ENCODE data around the gene CPVL. TPM values are rescaled to one million over a fixed set of nuclear protein-coding genes. Genes with fewer than 3 reads are reported as not detected.

The CPVL gene
- total RNA-seq, 3 donors from 2014 or later (not counting 1 experiment from before 2014, with no cell fraction given): 4.9 to 11.6 (median 9.8) TPM

DNA sequence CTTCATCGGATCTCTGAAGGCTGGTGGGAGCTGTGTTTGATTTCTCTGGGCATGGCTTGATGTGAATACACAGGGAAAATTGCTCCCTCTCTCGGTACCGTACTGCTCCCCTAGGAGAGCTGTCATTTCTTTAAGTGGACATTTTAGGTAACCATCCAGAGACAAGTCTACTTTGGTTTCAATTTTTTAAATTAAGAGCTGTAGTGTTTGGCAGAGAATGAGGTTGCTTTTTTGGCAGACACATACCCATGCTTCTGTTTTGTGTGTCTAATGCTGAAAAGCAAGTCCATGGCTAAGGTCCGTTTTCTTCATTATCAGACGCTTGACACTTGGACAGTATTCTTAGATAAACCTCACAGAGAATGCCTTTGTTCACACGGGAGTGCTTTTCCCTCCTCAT, 127.0 kb downstream of the CPVL start:
- peaks cover 0 to under 1% of the 10 kb centered on the region in 2 donors for H3K9me3 Mint-ChIP-seq
- no peak overlapping the region for H3K27ac ChIP-seq (ENCODE audit: low read length)
- H3K4me3 ChIP-seq (ENCODE audit: low read length): no peak overlapping the region
- no peaks in the 10 kb centered on the region for H3K27me3 ChIP-seq (ENCODE audit: control insufficient read depth, insufficient read depth, low read length)
- 95% methylated on average over 6 of the region's 6 CpGs for WGBS (ENCODE audit: insufficient coverage)
- no peaks in the 10 kb centered on the region for H3K9me3 ChIP-seq (ENCODE audit: control insufficient read depth, insufficient read depth, low read length)
- intact Hi-C loops (cut with micrococcal nuclease): no loop called here
- no peaks in the 10 kb centered on the region for H3K4me1 Mint-ChIP-seq
- no peak overlapping the region for H3K27ac Mint-ChIP-seq
- DNase-seq (no peak), ATAC-seq (no peak)
- no peaks in the 10 kb centered on the region for H3K4me1 ChIP-seq (ENCODE audit: control insufficient read depth, insufficient read depth, low read length)
- H3K36me3 Mint-ChIP-seq: peaks cover 10% of the 10 kb centered on the region
- no peak overlapping the region for H3K4me3 Mint-ChIP-seq
- TF ChIP-seq, protein P1, sequence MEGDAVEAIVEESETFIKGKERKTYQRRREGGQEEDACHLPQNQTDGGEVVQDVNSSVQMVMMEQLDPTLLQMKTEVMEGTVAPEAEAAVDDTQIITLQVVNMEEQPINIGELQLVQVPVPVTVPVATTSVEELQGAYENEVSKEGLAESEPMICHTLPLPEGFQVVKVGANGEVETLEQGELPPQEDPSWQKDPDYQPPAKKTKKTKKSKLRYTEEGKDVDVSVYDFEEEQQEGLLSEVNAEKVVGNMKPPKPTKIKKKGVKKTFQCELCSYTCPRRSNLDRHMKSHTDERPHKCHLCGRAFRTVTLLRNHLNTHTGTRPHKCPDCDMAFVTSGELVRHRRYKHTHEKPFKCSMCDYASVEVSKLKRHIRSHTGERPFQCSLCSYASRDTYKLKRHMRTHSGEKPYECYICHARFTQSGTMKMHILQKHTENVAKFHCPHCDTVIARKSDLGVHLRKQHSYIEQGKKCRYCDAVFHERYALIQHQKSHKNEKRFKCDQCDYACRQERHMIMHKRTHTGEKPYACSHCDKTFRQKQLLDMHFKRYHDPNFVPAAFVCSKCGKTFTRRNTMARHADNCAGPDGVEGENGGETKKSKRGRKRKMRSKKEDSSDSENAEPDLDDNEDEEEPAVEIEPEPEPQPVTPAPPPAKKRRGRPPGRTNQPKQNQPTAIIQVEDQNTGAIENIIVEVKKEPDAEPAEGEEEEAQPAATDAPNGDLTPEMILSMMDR (IDR thresholded peaks at IDR 0.05): no peak
- H3K36me3 ChIP-seq (ENCODE audit: control insufficient read depth, insufficient read depth, low read length): no peaks in the 10 kb centered on the region
- H3K27me3 Mint-ChIP-seq (ENCODE audit: low read depth in 2 of 2): peaks cover 0 to 3% of the 10 kb centered on the region in 2 donors

DNA sequence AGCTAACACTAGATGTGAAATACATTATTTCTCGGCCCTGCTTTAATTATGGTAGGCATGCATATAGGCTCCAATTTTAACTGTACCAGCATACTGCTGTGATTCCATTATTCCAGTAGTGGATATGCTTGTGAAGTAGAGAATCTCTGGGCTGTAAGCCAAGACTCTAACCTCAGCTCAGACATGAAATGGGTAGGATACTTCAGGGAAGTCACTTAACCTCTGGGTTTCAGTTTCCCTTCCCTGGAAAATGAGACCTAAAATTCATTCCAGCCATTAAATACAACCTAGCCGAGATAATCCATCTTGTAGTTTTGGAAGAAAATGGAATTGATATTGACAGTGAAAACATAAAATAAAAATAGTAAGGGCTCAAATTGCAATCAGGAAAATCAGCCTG, 128.6 kb downstream of the CPVL start:
- Histone ChIP-seq H3K4me1 (ENCODE audit: control insufficient read depth, insufficient read depth, low read length) (no peaks in the 10 kb centered on the region), H3K27me3 (ENCODE audit: control insufficient read depth, insufficient read depth, low read length) (no peaks in the 10 kb centered on the region), H3K9me3 (ENCODE audit: control insufficient read depth, insufficient read depth, low read length) (no peaks in the 10 kb centered on the region), H3K4me3 (ENCODE audit: low read length) (no peak overlapping the region), H3K27ac (ENCODE audit: low read length) (no peak overlapping the region), H3K36me3 (ENCODE audit: control insufficient read depth, insufficient read depth, low read length) (no peaks in the 10 kb centered on the region)
- Mint-ChIP-seq H3K4me1 (no peaks in the 10 kb centered on the region), H3K27ac (no peak overlapping the region), H3K9me3 (no peaks in the 10 kb centered on the region), H3K4me3 (no peak overlapping the region), H3K36me3 (no peaks in the 10 kb centered on the region), H3K27me3 (ENCODE audit: low read depth in 2 of 2) (no peaks in the 10 kb centered on the region)
- no peak for ATAC-seq
- no peak for DNase-seq
- 100% methylated on average over 1 of the region's 2 CpGs for WGBS (ENCODE audit: insufficient coverage)
- TF ChIP-seq, protein P1 (IDR thresholded peaks at IDR 0.05): no peak
- intact Hi-C loops (cut with micrococcal nuclease): no loop called here

DNA sequence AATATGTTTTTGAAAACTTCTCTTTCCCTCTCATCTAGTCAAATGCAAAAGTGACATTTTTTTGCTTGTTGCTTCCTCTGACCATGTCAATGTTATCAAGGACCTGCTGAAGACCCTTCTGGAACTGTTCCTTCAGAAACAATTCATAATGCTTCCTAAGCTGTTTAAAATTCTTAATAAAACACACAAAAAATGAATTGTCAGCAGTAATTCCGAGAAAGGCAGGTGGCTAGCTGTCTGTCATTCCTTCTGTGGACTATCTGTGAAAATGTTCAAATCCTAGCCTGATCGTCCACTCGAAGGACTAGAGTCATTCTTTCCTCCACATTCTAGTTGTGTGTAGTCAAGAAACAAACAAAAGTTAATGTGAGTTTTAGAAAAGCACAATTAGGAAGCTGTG, 131.6 kb downstream of the CPVL start:
- intact Hi-C loops (cut with micrococcal nuclease): no loop called here
- no peaks in the 10 kb centered on the region for H3K36me3 Mint-ChIP-seq
- H3K36me3 ChIP-seq (ENCODE audit: control insufficient read depth, insufficient read depth, low read length): no peaks in the 10 kb centered on the region
- no peak for DNase-seq
- H3K27ac ChIP-seq (ENCODE audit: low read length): no peak overlapping the region
- H3K4me1 ChIP-seq (ENCODE audit: control insufficient read depth, insufficient read depth, low read length): no peaks in the 10 kb centered on the region
- H3K27ac Mint-ChIP-seq: no peak overlapping the region
- no peaks in the 10 kb centered on the region for H3K9me3 ChIP-seq (ENCODE audit: control insufficient read depth, insufficient read depth, low read length)
- TF ChIP-seq, protein P1 (IDR thresholded peaks at IDR 0.05): no peak
- no peaks in the 10 kb centered on the region for H3K27me3 Mint-ChIP-seq (ENCODE audit: low read depth in 2 of 2)
- no peak overlapping the region for H3K4me3 ChIP-seq (ENCODE audit: low read length)
- WGBS (ENCODE audit: insufficient coverage): 88% methylated on average over 3 of the region's 3 CpGs
- no peaks in the 10 kb centered on the region for H3K9me3 Mint-ChIP-seq
- ATAC-seq: no peak
- no peaks in the 10 kb centered on the region for H3K4me1 Mint-ChIP-seq
- H3K4me3 Mint-ChIP-seq: no peak overlapping the region
- H3K27me3 ChIP-seq (ENCODE audit: control insufficient read depth, insufficient read depth, low read length): no peaks in the 10 kb centered on the region

DNA sequence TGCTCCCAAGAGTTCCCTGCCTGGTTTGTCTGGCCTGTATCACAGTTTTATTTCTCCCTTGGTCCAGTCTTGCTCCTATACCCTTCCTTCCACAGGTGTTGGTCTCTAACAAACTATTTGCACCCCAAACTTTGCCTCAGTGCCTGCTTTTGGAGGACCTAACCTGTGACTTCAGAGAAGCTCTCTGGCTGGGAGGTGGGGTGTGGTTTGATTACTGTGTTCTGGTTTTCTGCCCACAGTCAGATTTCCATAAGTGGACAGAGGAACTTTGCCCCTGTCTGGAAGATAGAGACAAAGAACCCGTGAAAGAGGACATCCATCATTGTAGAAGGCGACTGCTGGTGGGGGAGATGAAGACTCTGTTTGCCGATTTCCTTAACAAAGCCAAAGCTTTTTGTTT, 132.4 kb downstream of the CPVL start:
- Histone ChIP-seq H3K36me3 (ENCODE audit: control insufficient read depth, insufficient read depth, low read length) (no peaks in the 10 kb centered on the region), H3K9me3 (ENCODE audit: control insufficient read depth, insufficient read depth, low read length) (no peaks in the 10 kb centered on the region), H3K4me3 (ENCODE audit: low read length) (no peak overlapping the region), H3K27ac (ENCODE audit: low read length) (no peak overlapping the region), H3K4me1 (ENCODE audit: control insufficient read depth, insufficient read depth, low read length) (no peaks in the 10 kb centered on the region), H3K27me3 (ENCODE audit: control insufficient read depth, insufficient read depth, low read length) (no peaks in the 10 kb centered on the region)
- Mint-ChIP-seq H3K27me3 (ENCODE audit: low read depth in 2 of 2) (no peaks in the 10 kb centered on the region), H3K4me3 (no peak overlapping the region), H3K27ac (no peak overlapping the region), H3K4me1 (no peaks in the 10 kb centered on the region), H3K9me3 (no peaks in the 10 kb centered on the region), H3K36me3 (no peaks in the 10 kb centered on the region)
- TF ChIP-seq, protein P1 (IDR thresholded peaks at IDR 0.05): no peak
- intact Hi-C loops (cut with micrococcal nuclease): no loop called here
- DNase-seq: no peak
- ATAC-seq: no peak
- WGBS (ENCODE audit: insufficient coverage): 78% methylated on average over 3 of the region's 3 CpGs

All from natural killer cell (primary cell).